Fibroblast of peridontal ligament (primary cell): ENCODE data around the gene TEX38.
"Not testable (repeated sequence)": the region's sequence is repeated elsewhere in the genome, so short reads cannot be mapped to it uniquely, and the experiment has no call there.

Experiments used
- DNase-seq: peaks from one replicate; pipeline ENCODE4 v3.0.0-alpha.2; 2010; ENCODE audit errors: extremely low read depth

TEX38 gene

GRCh38 chr1:46671554-46671953 is at the start of gene TEX38:
TEX38 (plus strand) TSS chr1:46671854; CDS start chr1:46671935, 81 bp downstream.
- no peak for DNase-seq

GRCh38 chr1:46621930-46622329 is 49.7 kb upstream of the TEX38 start:
- DNase-seq = no peak

- peak; percentile 39 for DNase-seq
Observed at GRCh38 chr1:46622344-46622743, 49.3 kb upstream of the TEX38 start.

- no peak for DNase-seq
Observed at GRCh38 chr1:46623743-46624644, 47.7 kb upstream of the TEX38 start.

DNA sequence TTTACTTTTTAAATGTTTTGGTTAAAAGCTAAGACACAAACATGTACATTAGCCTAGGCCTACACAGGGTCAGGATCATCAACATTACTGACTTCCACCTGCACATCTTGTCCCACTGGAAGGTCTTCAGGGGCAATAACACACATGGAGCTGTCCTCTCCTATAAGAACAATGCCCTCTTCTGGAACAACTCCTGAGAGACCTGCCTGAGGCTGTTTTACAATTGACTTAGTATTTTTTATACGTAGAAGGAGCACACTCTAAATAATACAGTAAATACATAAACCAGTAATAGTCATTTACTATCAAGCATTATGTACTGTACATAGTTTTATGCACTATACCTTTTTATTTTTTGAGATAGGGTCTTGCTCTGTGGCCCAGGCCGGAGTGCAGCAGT is 40.9 kb upstream of the TEX38 start:
- DNase-seq = no peak

- DNase-seq = no peak
Observed at GRCh38 chr1:46635205-46635604, 36.4 kb upstream of the TEX38 start.

DNA sequence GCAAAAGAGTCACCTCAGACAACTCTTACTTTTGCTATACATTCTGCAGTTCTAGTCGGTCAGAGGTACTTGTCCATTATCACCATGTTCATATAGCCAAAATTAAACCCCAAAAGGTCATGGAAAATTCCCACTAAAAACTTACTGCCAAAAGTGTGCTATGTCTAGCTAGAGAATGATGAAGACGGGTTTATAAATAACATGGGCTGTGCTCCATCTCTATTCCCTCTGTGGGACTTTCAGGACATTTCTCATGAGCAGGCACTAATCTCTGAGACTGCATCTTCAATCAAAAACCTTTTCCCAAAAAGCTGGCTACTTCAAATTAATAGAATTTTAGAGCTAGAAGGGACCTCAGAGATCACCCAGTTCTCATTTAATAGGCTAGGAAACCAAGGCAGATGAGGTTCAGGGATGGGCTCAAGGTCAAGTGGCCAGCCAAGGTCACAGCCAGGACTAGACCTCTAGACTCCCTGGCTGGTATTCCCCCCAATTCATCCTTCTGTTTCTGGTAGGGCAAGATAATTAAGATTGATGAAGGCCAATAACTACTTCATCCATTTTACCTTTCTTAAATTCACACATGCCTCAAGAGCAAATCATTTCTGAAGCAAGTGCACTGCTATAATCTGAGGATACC is 34.1 kb upstream of the TEX38 start:
- no peak for DNase-seq

DNA sequence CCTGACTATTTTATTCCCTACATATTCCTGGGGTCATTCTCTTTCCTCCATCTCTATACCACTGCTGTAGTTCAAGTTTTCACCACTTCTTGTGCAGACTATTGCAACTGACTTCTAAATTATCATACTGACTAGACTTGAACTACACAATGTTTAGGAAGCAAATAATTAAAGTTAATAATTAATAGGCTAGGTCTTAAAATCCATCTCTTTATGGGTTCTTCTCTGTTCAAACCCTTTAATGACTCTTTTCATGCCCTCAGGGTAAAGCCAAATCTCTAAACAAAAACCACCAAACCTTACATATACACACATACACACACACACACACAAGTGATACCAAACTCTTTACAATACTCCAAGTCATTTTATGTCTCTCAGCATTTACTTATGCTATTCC is 32.7 kb upstream of the TEX38 start:
- DNase-seq = no peak

- DNase-seq = no peak
Observed at GRCh38 chr1:46639547-46639946, 32.1 kb upstream of the TEX38 start.

DNA sequence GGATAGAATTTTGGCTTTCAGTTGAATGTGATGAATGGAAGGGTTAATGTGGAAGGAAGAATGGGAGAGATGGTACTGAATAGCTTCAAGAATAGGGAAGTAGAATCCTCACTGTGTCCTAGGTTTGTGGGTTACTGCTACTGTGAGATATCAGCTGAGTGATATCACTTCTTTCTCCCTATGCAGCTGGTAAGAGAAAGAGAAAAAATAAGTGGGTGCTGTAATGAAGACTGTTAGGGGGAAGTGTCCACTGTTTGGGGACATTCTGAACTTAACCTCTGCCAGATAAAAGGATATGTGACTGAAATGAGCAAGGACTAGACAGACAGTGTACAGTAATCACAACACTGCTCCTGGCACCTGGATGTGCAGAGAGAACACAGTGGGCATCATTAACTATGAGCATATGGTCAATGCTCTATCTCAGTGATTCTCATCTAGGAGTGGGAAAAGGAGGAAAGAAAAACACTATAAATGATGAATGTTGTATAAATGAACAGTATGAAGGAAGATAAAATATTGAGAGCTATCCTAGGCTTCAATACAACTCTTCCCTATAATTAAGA is 29.5 kb upstream of the TEX38 start:
- DNase-seq = no peak

- DNase-seq = peak; percentile 96
Observed at GRCh38 chr1:46643368-46643775, 28.3 kb upstream of the TEX38 start.

DNA sequence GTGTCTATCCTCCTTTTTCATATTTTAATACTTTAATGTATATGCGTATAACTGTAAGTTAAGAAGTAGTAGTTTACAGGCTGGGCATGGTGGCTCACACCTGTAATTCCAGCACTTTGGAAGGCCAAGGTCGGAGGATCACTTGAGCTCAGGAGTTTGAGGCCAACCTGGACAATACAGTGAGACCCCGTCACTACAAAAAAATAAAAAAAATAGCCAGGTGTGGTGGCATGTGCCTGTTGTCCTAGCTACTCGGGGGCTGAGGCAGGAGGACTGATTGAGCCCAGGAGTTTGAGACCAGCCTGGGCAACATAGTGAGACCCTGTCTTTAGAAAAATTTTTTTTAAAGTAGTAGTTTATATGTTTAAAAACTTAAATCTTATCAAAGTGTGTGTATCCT is 25.8 kb upstream of the TEX38 start:
- DNase-seq = no peak

DNA sequence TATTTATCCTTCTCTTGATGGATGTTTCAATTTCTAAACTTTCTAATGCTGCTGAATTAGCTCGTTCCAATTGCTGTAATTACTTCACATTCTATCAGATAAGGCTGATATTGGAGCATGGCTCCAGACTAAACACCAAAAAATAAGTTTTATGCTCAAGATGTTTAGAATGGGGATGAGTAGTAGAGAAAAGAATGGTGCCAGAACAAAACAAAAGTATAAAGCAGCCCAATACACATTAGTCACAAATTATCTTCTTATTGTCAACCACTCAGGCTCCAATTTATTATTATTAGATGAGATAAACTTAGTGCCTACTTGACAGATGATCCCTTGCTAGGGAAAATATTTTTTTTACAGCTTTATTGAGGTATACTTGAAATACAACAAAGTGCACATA is 25.3 kb upstream of the TEX38 start:
- DNase-seq = no peak

- no peak for DNase-seq
Observed at GRCh38 chr1:46646844-46647243, 24.8 kb upstream of the TEX38 start.

- no peak for DNase-seq
Observed at GRCh38 chr1:46647611-46648010, 24.0 kb upstream of the TEX38 start.

- DNase-seq = no peak
Observed at GRCh38 chr1:46649764-46650163, 21.9 kb upstream of the TEX38 start.

- no peak for DNase-seq
Observed at GRCh38 chr1:46650491-46650890, 21.2 kb upstream of the TEX38 start.

GRCh38 chr1:46651152-46651551 is 20.5 kb upstream of the TEX38 start:
- DNase-seq = not testable (repeated sequence)

- no peak for DNase-seq
Observed at GRCh38 chr1:46652321-46653100, 19.1 kb upstream of the TEX38 start.

GRCh38 chr1:46653405-46653958 is 18.2 kb upstream of the TEX38 start:
- DNase-seq = peak; percentile 25

DNA sequence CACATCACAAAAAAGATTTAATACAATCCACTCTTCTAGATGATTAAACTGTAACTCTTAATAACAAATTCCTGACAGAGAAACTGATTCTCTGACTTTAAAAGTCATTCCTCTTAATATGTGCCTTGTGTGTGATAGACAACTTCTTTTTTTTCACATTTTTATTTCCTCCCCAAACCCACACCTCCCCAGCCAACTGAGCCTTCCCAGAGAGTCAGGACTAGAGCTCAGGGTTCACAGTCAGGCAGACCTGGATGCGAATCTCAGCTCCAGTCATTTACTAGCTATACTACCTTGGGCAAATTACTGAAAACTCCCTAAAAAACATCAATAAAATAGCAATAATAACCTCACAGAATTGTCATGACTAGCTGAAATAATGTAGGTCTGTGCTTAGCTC is 17.6 kb upstream of the TEX38 start:
- DNase-seq = no peak

DNA sequence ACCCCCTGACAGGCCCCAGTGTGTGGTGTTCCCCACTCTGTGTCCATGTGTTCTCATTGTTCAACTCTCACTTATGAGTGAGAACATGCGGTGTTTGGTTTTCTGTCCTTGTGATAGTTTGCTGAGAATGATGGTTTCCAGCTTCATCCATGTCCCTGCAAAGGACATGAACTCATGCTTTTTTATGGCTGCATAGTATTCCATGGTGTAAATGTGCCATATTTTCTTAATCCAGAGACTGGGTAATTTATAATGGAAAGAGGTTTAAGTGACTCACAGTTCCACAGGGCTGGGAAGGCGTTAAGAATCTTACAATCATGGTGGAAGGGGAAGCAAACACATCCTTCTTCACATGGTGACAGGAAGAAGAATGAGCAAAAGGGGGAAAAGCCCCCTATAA is 17.0 kb upstream of the TEX38 start:
- not testable (repeated sequence) for DNase-seq
